WERI-Rb-1 (cell line): ENCODE data around the gene RALBP1.

Experiments
- DNase-seq: peaks from one replicate; pipeline ENCODE4 v3.0.0-alpha.2; 2020
- H3K27ac ChIP-seq: fragments of 250-450 bp; sonication (Bioruptor Pico); 2 replicates; pipeline ENCODE4 v1.5.1; 2020; ENCODE audit warnings: mild to moderate bottlenecking, moderate library complexity
- H3K27me3 ChIP-seq: fragments of 250-450 bp; sonication (Bioruptor Pico); 2 replicates; pipeline ENCODE4 v1.5.1; 2021; ENCODE audit warnings: mild to moderate bottlenecking, low read depth, moderate library complexity; ENCODE audit not compliant: insufficient read depth, severe bottlenecking
- H3K36me3 ChIP-seq: fragments of 250-450 bp; sonication (Bioruptor Pico); 2 replicates; pipeline ENCODE4 v1.5.1; 2020; ENCODE audit warnings: mild to moderate bottlenecking, moderate library complexity
- H3K4me3 ChIP-seq: 2 replicates; pipeline ENCODE4 v1.5.1; 2011; ENCODE audit warnings: low read depth, mild to moderate bottlenecking, control low read depth, low read length
- H3K9me3 ChIP-seq: fragments of 250-450 bp; sonication (Bioruptor Pico); 2 replicates; pipeline ENCODE4 v1.5.1; 2021; ENCODE audit warnings: mild to moderate bottlenecking, moderate library complexity; ENCODE audit not compliant: severe bottlenecking
- CTCF ChIP-seq: IDR thresholded peaks from 2 replicates; pipeline ENCODE4 v1.5.1; 2011; ENCODE audit warnings: low read depth, mild to moderate bottlenecking, control low read depth, inconsistent platforms, low read length

RALBP1 gene

GRCh38 chr18:9534844-9535243 is 59.5 kb downstream of the RALBP1 start:
- no peak overlapping the region for H3K27ac ChIP-seq
- no peak for TF ChIP-seq CTCF
- no peak for DNase-seq
- no peaks in the 10 kb centered on the region for H3K27me3 ChIP-seq
- peaks cover 42% of the 10 kb centered on the region for H3K36me3 ChIP-seq
- H3K9me3 ChIP-seq, result no peaks in the 10 kb centered on the region
- H3K4me3 ChIP-seq, result no peak overlapping the region

- TF ChIP-seq CTCF, result no peak
- no peak overlapping the region for H3K4me3 ChIP-seq
- no peaks in the 10 kb centered on the region for H3K27me3 ChIP-seq
- peaks cover 41% of the 10 kb centered on the region for H3K36me3 ChIP-seq
- no peak overlapping the region for H3K27ac ChIP-seq
- no peak for DNase-seq
- H3K9me3 ChIP-seq, result no peaks in the 10 kb centered on the region
Observed at GRCh38 chr18:9535430-9535991, 60.2 kb downstream of the RALBP1 start.

DNA sequence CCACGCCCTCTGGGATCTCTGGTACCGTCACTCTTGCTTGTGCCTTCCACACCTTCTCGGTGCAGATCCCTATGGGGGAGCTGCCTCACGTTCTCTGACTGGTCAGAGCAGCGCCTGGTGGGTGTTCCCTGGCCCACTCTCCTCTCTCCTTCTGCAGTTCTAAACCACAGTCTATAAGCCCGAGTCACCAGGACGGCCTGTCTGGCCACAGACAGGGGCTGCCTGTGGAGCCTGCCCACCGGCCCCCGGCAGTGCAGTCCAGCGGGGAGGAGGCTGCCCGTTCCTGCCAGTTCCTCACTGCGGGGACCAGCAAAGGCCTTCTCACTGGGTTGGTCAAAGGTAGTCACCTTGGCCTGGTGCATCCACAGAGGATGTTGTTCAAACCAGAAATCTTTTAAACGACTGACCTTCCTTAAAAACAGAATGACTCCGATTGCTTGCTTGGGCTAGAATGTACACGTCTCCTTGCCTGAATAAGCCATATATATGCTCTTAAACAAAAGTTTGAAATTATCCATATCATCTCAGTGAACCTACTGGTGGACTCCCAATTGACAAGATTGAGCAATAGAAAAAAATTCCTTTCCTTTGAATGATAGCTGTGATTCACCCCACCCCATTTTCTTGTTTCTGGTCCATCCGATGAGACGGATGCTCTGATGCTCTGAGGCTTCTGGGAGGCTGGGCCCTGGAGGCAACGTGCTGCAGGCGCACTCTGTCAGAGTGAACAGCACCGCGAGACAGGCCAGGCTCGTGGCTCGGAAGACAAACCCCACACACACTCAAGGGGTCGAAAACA is 61.2 kb downstream of the RALBP1 start:
- Histone ChIP-seq H3K27ac (no peak overlapping the region), H3K27me3 (no peaks in the 10 kb centered on the region), H3K36me3 (peaks cover 30% of the 10 kb centered on the region), H3K9me3 (no peaks in the 10 kb centered on the region), H3K4me3 (no peak overlapping the region)
- no peak for TF ChIP-seq CTCF
- DNase-seq, result no peak

DNA sequence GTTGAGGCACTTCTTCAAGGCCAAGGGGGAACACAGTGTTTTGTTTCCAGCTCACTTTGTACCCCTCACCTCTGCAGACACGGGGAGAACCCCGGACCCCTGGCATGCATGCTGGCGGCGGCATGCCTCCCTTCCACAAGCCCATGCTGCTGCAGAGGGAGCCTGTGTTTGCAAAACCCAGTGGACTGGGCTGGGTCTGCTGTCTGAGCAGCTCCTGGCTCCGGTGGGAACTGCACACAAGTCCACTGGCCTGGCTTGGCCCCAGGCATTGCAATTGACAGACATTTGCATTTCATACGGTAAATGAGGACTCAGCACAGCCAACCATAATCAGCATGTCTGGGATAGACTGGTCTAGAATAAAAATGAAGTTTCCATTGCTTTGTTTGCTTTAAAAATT is 62.4 kb downstream of the RALBP1 start:
- Histone ChIP-seq H3K9me3 (no peaks in the 10 kb centered on the region), H3K27me3 (no peaks in the 10 kb centered on the region), H3K27ac (no peak overlapping the region), H3K4me3 (no peak overlapping the region), H3K36me3 (peaks cover 30% of the 10 kb centered on the region)
- DNase-seq, result no peak
- TF ChIP-seq CTCF, result no peak

- no peak for DNase-seq
- no peaks in the 10 kb centered on the region for H3K27me3 ChIP-seq
Observed at GRCh38 chr18:9539283-9539682, 64.0 kb downstream of the RALBP1 start.

More at GRCh38 chr18:9539283-9539682, 64.0 kb downstream of the RALBP1 start:
- Histone ChIP-seq H3K4me3 (no peak overlapping the region), H3K9me3 (no peaks in the 10 kb centered on the region), H3K36me3 (peaks cover 18% of the 10 kb centered on the region), H3K27ac (no peak overlapping the region)
- TF ChIP-seq CTCF, result no peak
